SK-N-SH (cell line): ENCODE results near the gene OLFM1. TPM values are rescaled to one million over a fixed set of nuclear protein-coding genes. Genes with fewer than 3 reads are reported as not detected.

Experiments used
- CTCF ChIA-PET: fragments of 300-600, 350-600 bp; formaldehyde crosslinking; extraction: SDS; loops from one replicate; lab custom pipeline; 2021; lab: Yijun Ruan, JAX
- POLR2A ChIA-PET: fragments of 350-600 bp; sonication (Branson Sonifier 250); formaldehyde crosslinking; extraction: SDS; loops from one replicate; lab custom pipeline; 2020; ENCODE audit warnings: antibody characterized with exemption, inconsistent platforms; lab: Yijun Ruan, JAX
- DNase-seq: peaks from one replicate; pipeline ENCODE4 v3.0.0; 2012
- H2AFZ ChIP-seq: fragments of 200-600 bp; sonication (generic); 2 replicates; pipeline ENCODE4 v1.8.1; 2016; ENCODE audit warnings: antibody characterized with exemption, mild to moderate bottlenecking, low read depth
- H3F3A ChIP-seq: fragments of 200-600 bp; sonication (generic); replicated peaks from 2 replicates; pipeline ENCODE3; 2016; ENCODE audit warnings: antibody characterized with exemption, mild to moderate bottlenecking; ENCODE audit not compliant: insufficient read depth
- H3K27ac ChIP-seq, 2 experiments: fragments of 200-500 bp in 1 of 2; fragments of 200-600 bp in 1 of 2; sonication (Bioruptor generic) in 1 of 2; sonication (generic), shearing (Covaris generic) in 1 of 2; 2 replicates each; pipeline versions ENCODE4 v1.5.1 to v1.6.1; 2014 to 2016; ENCODE audit warnings: low read depth in 2 of 2, inconsistent platforms in 1 of 2, low read length in 1 of 2, mild to moderate bottlenecking in 1 of 2, mixed read lengths in 1 of 2
- H3K27me3 ChIP-seq: fragments of 200-600 bp; sonication (generic), shearing (Covaris generic); 2 replicates; pipeline ENCODE4 v1.6.1; 2016; ENCODE audit warnings: mixed run types; ENCODE audit not compliant: insufficient read depth
- H3K36me3 ChIP-seq, 2 experiments: fragments of 200-500 bp in 1 of 2; fragments of 200-600 bp in 1 of 2; sonication (Bioruptor generic) in 1 of 2; sonication (generic) in 1 of 2; replicated peaks in 1 of 2; 2 replicates each; pipeline versions ENCODE3 to v1.5.1; 2014 to 2016; ENCODE audit warnings: low read length in 1 of 2, mild to moderate bottlenecking in 1 of 2; ENCODE audit not compliant: insufficient read depth in 2 of 2, control insufficient read depth in 1 of 2
- H3K4me1 ChIP-seq, 2 experiments: fragments of 200-500 bp in 1 of 2; fragments of 200-600 bp in 1 of 2; sonication (Bioruptor generic) in 1 of 2; sonication (generic), shearing (Covaris generic) in 1 of 2; 2 replicates each; pipeline versions ENCODE4 v1.5.1 to v1.6.1; 2014 to 2016; ENCODE audit warnings: low read depth in 1 of 2, low read length in 1 of 2, mixed run types in 1 of 2; ENCODE audit not compliant: insufficient read depth in 2 of 2, control insufficient read depth in 1 of 2
- H3K4me2 ChIP-seq: fragments of 200-600 bp; sonication (generic), shearing (Covaris generic); 2 replicates; pipeline ENCODE4 v1.6.1; 2017; ENCODE audit warnings: mixed run types
- H3K4me3 ChIP-seq, 2 experiments: fragments of 200-500 bp in 1 of 2; fragments of 200-600 bp in 1 of 2; sonication (Bioruptor generic) in 1 of 2; sonication (generic), shearing (Covaris generic) in 1 of 2; 2 replicates each; pipeline versions ENCODE4 v1.5.1 to v1.8.1; 2014 to 2016; ENCODE audit warnings: low read depth in 2 of 2, inconsistent platforms in 1 of 2, low read length in 1 of 2, mild to moderate bottlenecking in 1 of 2, mixed read lengths in 1 of 2, moderate library complexity in 1 of 2
- H3K79me2 ChIP-seq: fragments of 200-600 bp; sonication (generic); 2 replicates; pipeline ENCODE4 v1.8.1; 2017; ENCODE audit warnings: mild to moderate bottlenecking; ENCODE audit not compliant: insufficient read depth
- H3K9ac ChIP-seq: fragments of 200-600 bp; sonication (generic); 2 replicates; pipeline ENCODE4 v1.6.1; 2017; ENCODE audit warnings: mixed run types
- H3K9me2 ChIP-seq: fragments of 200-600 bp; sonication (generic); 2 replicates; pipeline ENCODE4 v1.6.1; 2017; ENCODE audit warnings: mixed run types
- H3K9me3 ChIP-seq: fragments of 200-600 bp; sonication (generic); 2 replicates; pipeline ENCODE4 v1.6.1; 2017; ENCODE audit warnings: mixed run types, mild to moderate bottlenecking, moderate library complexity
- H4K20me1 ChIP-seq: fragments of 200-600 bp; sonication (generic); 2 replicates; pipeline ENCODE4 v1.6.1; 2017; ENCODE audit warnings: mild to moderate bottlenecking, mixed run types; ENCODE audit not compliant: insufficient read depth
- CHD2 ChIP-seq: fragments of 150-350 bp; IDR thresholded peaks from 2 replicates; pipeline ENCODE4 v1.6.1; 2018; ENCODE audit warnings: low read length; ENCODE audit not compliant: partially characterized antibody
- FOXM1 ChIP-seq: IDR thresholded peaks from 2 replicates; pipeline ENCODE4 v1.4.0; 2012; ENCODE audit warnings: low read depth, mild to moderate bottlenecking
- MEF2A ChIP-seq: IDR thresholded peaks from 2 replicates; pipeline ENCODE4 v1.4.0; 2012; ENCODE audit warnings: low read depth, borderline replicate concordance
- MXI1 ChIP-seq: IDR thresholded peaks from 2 replicates; pipeline ENCODE4 v1.6.1; 2012; ENCODE audit warnings: mild to moderate bottlenecking, low read depth, low read length, improper control_type of control experiment
- NRF1 ChIP-seq: IDR thresholded peaks from 2 replicates; pipeline ENCODE4 v1.6.1; 2012; ENCODE audit warnings: low read depth, mild to moderate bottlenecking, low read length
- PBX3 ChIP-seq: IDR thresholded peaks from 2 replicates; pipeline ENCODE4; 2012
- RAD21 ChIP-seq: IDR thresholded peaks from 2 replicates; pipeline ENCODE4 v1.6.1; 2012; ENCODE audit warnings: mild to moderate bottlenecking, low read length
- RXRA ChIP-seq: IDR thresholded peaks from 2 replicates; pipeline ENCODE4 v1.4.0; 2012; ENCODE audit warnings: low read depth, mild to moderate bottlenecking, borderline replicate concordance
- SMC3 ChIP-seq: IDR thresholded peaks from 2 replicates; pipeline ENCODE4 v1.6.1; 2012; ENCODE audit warnings: low read depth, low read length, improper control_type of control experiment
- WGBS: methylation state at CpG from one replicate; pipeline ENCODE4 v1.1.6; 2017; ENCODE audit warnings: low lambda C conversion rate; 5-methylcytosine and 5-hydroxymethylcytosine counted together
- polyA plus RNA-seq, 3 experiments: library from polyadenylated mRNA; depleted of rRNA; stranded (reverse); fragments of >200 nt; gene quantifications; 2 replicates each; pipeline ENCODE4 v1.2.3, GENCODE V29; 2012
- TF ChIP-seq, protein P1 (sequence below): fragments of 200-600 bp; sonication (generic); IDR thresholded peaks from 2 replicates; pipeline ENCODE4 v1.6.1; 2017; ENCODE audit warnings: antibody characterized with exemption, mild to moderate bottlenecking, moderate library complexity
- TF ChIP-seq, protein P2 (sequence below): fragments of 150-350 bp; IDR thresholded peaks from 2 replicates; pipeline ENCODE4 v1.6.1; 2016; ENCODE audit warnings: mild to moderate bottlenecking, low read depth, low read length

The OLFM1 gene
- polyA plus RNA-seq, 1 of the 3 experiments (the other 2 are of a cell fraction) = 15.9 TPM

- Histone ChIP-seq H3F3A (no peaks in the 10 kb centered on the region), H4K20me1 (no peaks in the 10 kb centered on the region), H3K4me2 (no peak overlapping the region), H2AFZ (no peak overlapping the region), H3K9ac (no peak overlapping the region), H3K36me3 (no peaks in the 10 kb centered on the region), H3K9me2 (no peaks in the 10 kb centered on the region), H3K4me3 (no peak overlapping the region), H3K9me3 (no peaks in the 10 kb centered on the region), H3K27me3 (no peaks in the 10 kb centered on the region), H3K4me1 (peaks cover 0 to 36% of the 10 kb centered on the region in 2 experiments; a peak in 1 of 4 replicates), H3K79me2 (no peaks in the 10 kb centered on the region), H3K27ac (no peak overlapping the region)
- DNase-seq = no peak
- CTCF ChIA-PET = interaction anchor here (1.0 to 2.2 kb wide), 2 partner anchors 64 to 263 kb away, joined by 3 to 6 read pairs; partner anchors contain the start of gene OLFM1
- TF ChIP-seq RAD21 (no peak), PBX3 (no peak), NRF1 (no peak), RXRA (no peak), MEF2A (no peak), SMC3 (no peak), FOXM1 (no peak), CHD2 (no peak)
- TF ChIP-seq, protein P1, sequence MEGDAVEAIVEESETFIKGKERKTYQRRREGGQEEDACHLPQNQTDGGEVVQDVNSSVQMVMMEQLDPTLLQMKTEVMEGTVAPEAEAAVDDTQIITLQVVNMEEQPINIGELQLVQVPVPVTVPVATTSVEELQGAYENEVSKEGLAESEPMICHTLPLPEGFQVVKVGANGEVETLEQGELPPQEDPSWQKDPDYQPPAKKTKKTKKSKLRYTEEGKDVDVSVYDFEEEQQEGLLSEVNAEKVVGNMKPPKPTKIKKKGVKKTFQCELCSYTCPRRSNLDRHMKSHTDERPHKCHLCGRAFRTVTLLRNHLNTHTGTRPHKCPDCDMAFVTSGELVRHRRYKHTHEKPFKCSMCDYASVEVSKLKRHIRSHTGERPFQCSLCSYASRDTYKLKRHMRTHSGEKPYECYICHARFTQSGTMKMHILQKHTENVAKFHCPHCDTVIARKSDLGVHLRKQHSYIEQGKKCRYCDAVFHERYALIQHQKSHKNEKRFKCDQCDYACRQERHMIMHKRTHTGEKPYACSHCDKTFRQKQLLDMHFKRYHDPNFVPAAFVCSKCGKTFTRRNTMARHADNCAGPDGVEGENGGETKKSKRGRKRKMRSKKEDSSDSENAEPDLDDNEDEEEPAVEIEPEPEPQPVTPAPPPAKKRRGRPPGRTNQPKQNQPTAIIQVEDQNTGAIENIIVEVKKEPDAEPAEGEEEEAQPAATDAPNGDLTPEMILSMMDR = no peak
- TF ChIP-seq, protein P2, sequence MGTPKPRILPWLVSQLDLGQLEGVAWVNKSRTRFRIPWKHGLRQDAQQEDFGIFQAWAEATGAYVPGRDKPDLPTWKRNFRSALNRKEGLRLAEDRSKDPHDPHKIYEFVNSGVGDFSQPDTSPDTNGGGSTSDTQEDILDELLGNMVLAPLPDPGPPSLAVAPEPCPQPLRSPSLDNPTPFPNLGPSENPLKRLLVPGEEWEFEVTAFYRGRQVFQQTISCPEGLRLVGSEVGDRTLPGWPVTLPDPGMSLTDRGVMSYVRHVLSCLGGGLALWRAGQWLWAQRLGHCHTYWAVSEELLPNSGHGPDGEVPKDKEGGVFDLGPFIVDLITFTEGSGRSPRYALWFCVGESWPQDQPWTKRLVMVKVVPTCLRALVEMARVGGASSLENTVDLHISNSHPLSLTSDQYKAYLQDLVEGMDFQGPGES = no peak
- POLR2A ChIA-PET = no interaction called here
- WGBS = 42% methylated on average over 6 of the region's 11 CpGs
Measured at GRCh38 chr9:135150981-135151380, 63.5 kb downstream of the OLFM1 start.

DNA sequence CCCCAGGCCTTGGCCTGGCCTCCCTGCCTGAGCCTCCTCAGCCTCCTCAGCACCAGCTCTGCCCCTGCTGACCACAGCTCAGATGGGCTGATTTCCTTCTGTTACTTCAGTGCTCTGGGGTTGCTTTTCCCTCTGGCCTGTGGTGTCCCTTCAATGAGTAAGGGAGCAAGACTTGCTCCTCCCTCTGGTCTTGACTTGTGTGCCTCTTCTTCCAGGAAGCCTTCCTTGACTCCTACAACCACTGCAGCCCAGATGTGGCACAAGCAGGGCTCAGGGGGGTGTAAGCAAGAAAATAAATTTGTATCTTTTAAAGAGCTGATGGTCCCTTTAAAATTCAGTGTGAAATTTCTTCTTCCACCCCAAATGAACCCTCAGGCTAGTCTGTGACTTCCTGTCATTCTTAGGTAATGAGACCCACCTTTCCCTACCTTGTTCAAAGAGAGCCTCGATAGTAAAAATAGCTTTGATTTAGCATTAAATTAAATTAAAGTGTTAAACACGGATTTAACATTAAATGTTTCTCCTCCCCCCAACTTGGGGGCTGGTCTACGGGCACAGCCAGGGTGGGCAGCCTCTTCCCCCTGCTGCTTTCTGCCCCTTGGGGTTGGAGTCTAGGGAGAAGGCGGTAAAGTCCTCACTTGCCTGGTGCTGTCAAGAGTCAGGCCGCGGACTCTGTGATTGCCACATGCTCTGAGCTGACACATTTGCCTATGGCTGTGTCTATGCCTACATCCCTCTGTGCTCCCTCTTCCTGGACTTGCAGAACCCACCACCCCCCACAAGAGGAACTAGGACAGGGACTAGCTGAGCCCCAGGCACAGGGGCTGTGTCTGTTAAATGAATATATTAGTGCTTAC is 64.5 kb downstream of the OLFM1 start:
- Histone ChIP-seq H2AFZ (no peak overlapping the region), H3K9me2 (no peaks in the 10 kb centered on the region), H3K9ac (no peak overlapping the region), H3K9me3 (no peaks in the 10 kb centered on the region), H4K20me1 (no peaks in the 10 kb centered on the region), H3K4me3 (no peak overlapping the region), H3K36me3 (no peaks in the 10 kb centered on the region), H3K79me2 (no peaks in the 10 kb centered on the region), H3K27ac (no peak overlapping the region), H3K4me1 (peaks cover 0 to 27% of the 10 kb centered on the region in 2 experiments; a peak in 1 of 4 replicates), H3F3A (no peaks in the 10 kb centered on the region), H3K27me3 (no peaks in the 10 kb centered on the region), H3K4me2 (no peak overlapping the region)
- DNase-seq = no peak
- ChIA-PET POLR2A (no interaction called here), CTCF (interaction anchor here (1.0 to 2.2 kb wide), 3 partner anchors 32 to 65 kb away, joined by 4 to 6 read pairs (median 5); partner anchors contain the start of gene OLFM1)
- WGBS = 37% methylated on average over 6 of the region's 6 CpGs
- TF ChIP-seq SMC3 = no peak
- 0 out of 2 replicates have a peak, but pooled peaks have one; percentile 21 for TF ChIP-seq MXI1
